CD4-positive, alpha-beta T cell (primary cell): ENCODE data around the gene CAPN10. TPM values are rescaled to one million over a fixed set of nuclear protein-coding genes. Genes with fewer than 3 reads are reported as not detected.
A peak's percentile ranks its signal among the peaks of the same experiment; 100 is the strongest.

Experiments used
- ATAC-seq: fragments of 200-7000 bp; cut with Tn5 transposase; one replicate; pipeline ENCODE4 v1.10.0; 2022; ENCODE audit warnings: mild to moderate bottlenecking; ENCODE audit not compliant: poor library complexity
- CTCF ChIA-PET: fragments of 350-600 bp; sonication (Branson Sonifier 250); formaldehyde crosslinking; loops from one replicate; lab custom pipeline; 2021; ENCODE audit warnings: antibody characterized with exemption, inconsistent platforms; lab: Charles Lee
- POLR2A ChIA-PET: fragments of 350-600 bp; sonication (Branson Sonifier 250); formaldehyde crosslinking; loops from one replicate; lab custom pipeline; 2021; ENCODE audit warnings: antibody characterized with exemption, inconsistent platforms; lab: Charles Lee
- DNase-seq, 14 experiments: peaks; one replicate each; pipeline ENCODE4 v3.0.0-alpha.2; 2013 to 2020; ENCODE audit warnings: mixed read lengths in 2 of 14
- H3K27ac ChIP-seq, 2 donors: one replicate each; pipeline versions ENCODE4 v1.5.1 to v1.7.0; 2013; ENCODE audit warnings: low read length in 2 of 2, low read depth in 1 of 2, mild to moderate bottlenecking in 1 of 2
- H3K27me3 ChIP-seq, 2 experiments: 1 replicate in 1 of 2; 2 replicates in 1 of 2; pipeline versions ENCODE4 v1.6.1 to v1.7.0; 2013; ENCODE audit warnings: low read length in 2 of 2, control low read depth in 1 of 2, mild to moderate bottlenecking in 1 of 2, moderate library complexity in 1 of 2; ENCODE audit not compliant: insufficient read depth in 2 of 2, control insufficient read depth in 1 of 2
- H3K36me3 ChIP-seq: one replicate; pipeline ENCODE4 v1.6.1; 2013; ENCODE audit warnings: low read length, control low read depth; ENCODE audit not compliant: insufficient read depth
- H3K4me1 ChIP-seq: one replicate; pipeline ENCODE4 v1.6.1; 2013; ENCODE audit warnings: low read length, control low read depth; ENCODE audit not compliant: insufficient read depth
- H3K4me3 ChIP-seq: one replicate; pipeline ENCODE4 v1.5.1; 2013; ENCODE audit warnings: mild to moderate bottlenecking, low read length, moderate library complexity
- H3K9me3 ChIP-seq, 2 experiments: 1 replicate in 1 of 2; 2 replicates in 1 of 2; pipeline versions ENCODE4 v1.6.1 to v1.7.0; 2013; ENCODE audit warnings: low read length in 2 of 2, mild to moderate bottlenecking in 2 of 2, control low read depth in 1 of 2, moderate library complexity in 1 of 2; ENCODE audit not compliant: control insufficient read depth in 1 of 2, insufficient read depth in 1 of 2
- H3K27ac Mint-ChIP-seq: one replicate; pipeline ENCODE4 v1.8.0; 2020; ENCODE audit warnings: mixed read lengths
- H3K27me3 Mint-ChIP-seq: one replicate; pipeline ENCODE4 v1.8.0; 2021; ENCODE audit warnings: mixed read lengths
- H3K36me3 Mint-ChIP-seq: one replicate; pipeline ENCODE4 v1.8.0; 2021; ENCODE audit warnings: low read depth, mixed read lengths
- H3K4me1 Mint-ChIP-seq: one replicate; pipeline ENCODE4 v1.8.0; 2021; ENCODE audit warnings: low read depth, mixed read lengths
- H3K4me3 Mint-ChIP-seq: one replicate; pipeline ENCODE4 v1.8.0; 2020; ENCODE audit warnings: mild to moderate bottlenecking, mixed read lengths
- H3K9me3 Mint-ChIP-seq: one replicate; pipeline ENCODE4 v1.8.0; 2020; ENCODE audit warnings: mixed read lengths
- intact Hi-C, 2 experiments: fragments of 100-400 bp; cut with DNase I in 1 of 2; cut with micrococcal nuclease in 1 of 2; formaldehyde crosslinking; loops; one replicate each; pipeline versions ENCODE4 v1.15.1 to v1.9.0; 2023 to 2025; cut with DNase I, micrococcal nuclease
- total RNA-seq, 174 experiments: library from RNA in 2 of 174; stranded (reverse) in 2 of 174; gene quantifications; one replicate each; pipeline ENCODE4 v1.2.3 and lab custom pipeline; 2021 to 2026
- TF ChIP-seq, protein P1 (sequence below): fragments of 200-600 bp; IDR thresholded peaks from one replicate; pipeline ENCODE4 v1.8.0; 2022; ENCODE audit warnings: antibody characterized with exemption, mild to moderate bottlenecking

The CAPN10 gene
- total RNA-seq, 2 experiments from 2014 or later = 40.6 to 42.1 TPM

DNA sequence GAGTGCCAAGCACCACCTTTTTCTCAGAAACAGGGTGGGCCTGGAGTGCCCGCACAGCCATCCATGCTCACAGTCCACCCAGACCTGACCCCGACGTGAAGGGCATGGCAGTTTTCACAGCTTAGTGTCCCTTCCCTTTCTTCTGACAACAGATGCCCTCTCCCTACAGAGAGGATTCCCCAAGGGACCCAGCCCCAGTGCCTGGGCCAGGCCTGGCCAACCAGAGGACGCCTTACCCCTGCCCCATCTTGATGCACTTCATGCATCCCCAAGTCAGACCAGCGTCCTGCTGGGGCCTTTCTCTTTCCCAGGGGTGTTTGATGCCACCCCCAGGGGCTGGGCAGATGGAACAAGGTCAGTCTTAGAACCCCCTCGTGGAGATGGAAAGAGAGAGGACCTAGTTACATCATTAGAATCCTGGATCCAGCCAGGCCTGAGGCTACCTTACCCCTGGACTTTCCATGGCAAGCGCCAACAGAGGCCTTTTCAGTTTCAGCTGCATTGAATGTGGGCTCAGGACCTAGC, 32.5 kb upstream of the CAPN10 start:
- H3K4me3 ChIP-seq = no peak overlapping the region
- H3K27me3 ChIP-seq = no peaks in the 10 kb centered on the region
- peaks cover 43% of the 10 kb centered on the region for H3K36me3 Mint-ChIP-seq
- no peaks in the 10 kb centered on the region for H3K27me3 Mint-ChIP-seq
- intact Hi-C loops = loop anchor here in 1 of 2 experiments (10.0 kb wide), 1 partner anchor 661 kb away; no protein-coding TSS in a partner anchor
- ChIA-PET CTCF (interaction anchor here (2.1 kb wide), 1 partner anchor 26 kb away, joined by 7 read pairs; no protein-coding TSS in a partner anchor), POLR2A (no interaction called here)
- no peaks in the 10 kb centered on the region for H3K9me3 ChIP-seq
- DNase-seq (no peak), ATAC-seq (no peak)
- H3K27ac ChIP-seq = no peak overlapping the region
- H3K27ac Mint-ChIP-seq = no peak overlapping the region
- peaks cover 29% of the 10 kb centered on the region for H3K4me1 Mint-ChIP-seq
- TF ChIP-seq, protein P1, sequence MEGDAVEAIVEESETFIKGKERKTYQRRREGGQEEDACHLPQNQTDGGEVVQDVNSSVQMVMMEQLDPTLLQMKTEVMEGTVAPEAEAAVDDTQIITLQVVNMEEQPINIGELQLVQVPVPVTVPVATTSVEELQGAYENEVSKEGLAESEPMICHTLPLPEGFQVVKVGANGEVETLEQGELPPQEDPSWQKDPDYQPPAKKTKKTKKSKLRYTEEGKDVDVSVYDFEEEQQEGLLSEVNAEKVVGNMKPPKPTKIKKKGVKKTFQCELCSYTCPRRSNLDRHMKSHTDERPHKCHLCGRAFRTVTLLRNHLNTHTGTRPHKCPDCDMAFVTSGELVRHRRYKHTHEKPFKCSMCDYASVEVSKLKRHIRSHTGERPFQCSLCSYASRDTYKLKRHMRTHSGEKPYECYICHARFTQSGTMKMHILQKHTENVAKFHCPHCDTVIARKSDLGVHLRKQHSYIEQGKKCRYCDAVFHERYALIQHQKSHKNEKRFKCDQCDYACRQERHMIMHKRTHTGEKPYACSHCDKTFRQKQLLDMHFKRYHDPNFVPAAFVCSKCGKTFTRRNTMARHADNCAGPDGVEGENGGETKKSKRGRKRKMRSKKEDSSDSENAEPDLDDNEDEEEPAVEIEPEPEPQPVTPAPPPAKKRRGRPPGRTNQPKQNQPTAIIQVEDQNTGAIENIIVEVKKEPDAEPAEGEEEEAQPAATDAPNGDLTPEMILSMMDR = no peak
- H3K4me3 Mint-ChIP-seq = no peak overlapping the region
- H3K9me3 Mint-ChIP-seq = no peaks in the 10 kb centered on the region
- peaks cover 36% of the 10 kb centered on the region for H3K4me1 ChIP-seq
- peaks cover 47% of the 10 kb centered on the region for H3K36me3 ChIP-seq

DNA sequence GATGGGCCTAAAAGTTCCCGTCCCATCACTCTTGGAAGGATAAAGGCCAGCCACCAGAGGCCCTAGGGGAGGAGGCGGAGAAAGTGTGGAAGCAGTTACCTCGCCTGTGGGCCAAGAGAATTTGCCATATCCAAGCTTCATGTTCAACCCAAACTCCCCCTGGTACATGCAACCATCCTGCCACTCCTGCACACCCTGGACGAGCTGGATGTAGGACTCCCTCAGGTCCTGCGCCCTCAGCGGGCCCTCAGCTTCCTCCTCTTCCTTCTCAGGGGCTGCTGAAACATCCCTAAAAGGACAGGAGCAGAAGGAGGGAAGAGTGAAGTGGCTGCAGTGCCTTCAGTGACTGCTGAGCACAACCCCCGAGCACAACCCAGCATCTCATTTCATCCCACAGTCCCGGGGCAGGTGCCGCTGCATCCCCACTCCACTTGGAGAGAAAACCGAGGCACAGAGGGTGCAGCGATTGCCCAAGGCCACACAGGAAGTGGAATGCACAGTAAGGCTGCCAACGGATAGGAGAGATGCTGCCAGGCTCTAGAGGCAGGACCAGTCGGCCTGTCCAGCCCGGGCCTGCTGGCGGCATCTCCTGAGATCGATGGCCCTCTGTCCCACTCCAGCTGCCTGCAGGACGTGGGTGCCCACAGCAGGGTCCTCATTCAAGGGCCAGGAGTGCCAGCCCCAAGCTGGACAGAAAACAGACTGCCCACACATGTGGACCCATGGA, 31.6 kb upstream of the CAPN10 start:
- Mint-ChIP-seq H3K4me1 (peaks cover 39% of the 10 kb centered on the region), H3K4me3 (no peak overlapping the region), H3K27me3 (no peaks in the 10 kb centered on the region), H3K27ac (no peak overlapping the region), H3K9me3 (no peaks in the 10 kb centered on the region), H3K36me3 (peaks cover 51% of the 10 kb centered on the region)
- ATAC-seq (no peak), DNase-seq (peak in 1 of 14 experiments; percentile 32)
- ChIA-PET POLR2A (interaction anchor here (1.7 kb wide), 1 partner anchor 32 kb away, joined by 6 read pairs; the partner anchor contains the start of gene CAPN10), CTCF (interaction anchor here (2.1 kb wide), 1 partner anchor 25 kb away, joined by 7 read pairs; no protein-coding TSS in a partner anchor)
- no peaks in the 10 kb centered on the region for H3K9me3 ChIP-seq
- H3K27me3 ChIP-seq = no peaks in the 10 kb centered on the region
- H3K27ac ChIP-seq = no peak overlapping the region
- TF ChIP-seq, protein P1 = no peak
- intact Hi-C loops = loop anchor here in 1 of 2 experiments (5.0 to 10.0 kb wide), 3 partner anchors 43 to 660 kb away; no protein-coding TSS in a partner anchor
- H3K36me3 ChIP-seq = peaks cover 49% of the 10 kb centered on the region
- no peak overlapping the region for H3K4me3 ChIP-seq
- H3K4me1 ChIP-seq = peaks cover 43% of the 10 kb centered on the region

DNA sequence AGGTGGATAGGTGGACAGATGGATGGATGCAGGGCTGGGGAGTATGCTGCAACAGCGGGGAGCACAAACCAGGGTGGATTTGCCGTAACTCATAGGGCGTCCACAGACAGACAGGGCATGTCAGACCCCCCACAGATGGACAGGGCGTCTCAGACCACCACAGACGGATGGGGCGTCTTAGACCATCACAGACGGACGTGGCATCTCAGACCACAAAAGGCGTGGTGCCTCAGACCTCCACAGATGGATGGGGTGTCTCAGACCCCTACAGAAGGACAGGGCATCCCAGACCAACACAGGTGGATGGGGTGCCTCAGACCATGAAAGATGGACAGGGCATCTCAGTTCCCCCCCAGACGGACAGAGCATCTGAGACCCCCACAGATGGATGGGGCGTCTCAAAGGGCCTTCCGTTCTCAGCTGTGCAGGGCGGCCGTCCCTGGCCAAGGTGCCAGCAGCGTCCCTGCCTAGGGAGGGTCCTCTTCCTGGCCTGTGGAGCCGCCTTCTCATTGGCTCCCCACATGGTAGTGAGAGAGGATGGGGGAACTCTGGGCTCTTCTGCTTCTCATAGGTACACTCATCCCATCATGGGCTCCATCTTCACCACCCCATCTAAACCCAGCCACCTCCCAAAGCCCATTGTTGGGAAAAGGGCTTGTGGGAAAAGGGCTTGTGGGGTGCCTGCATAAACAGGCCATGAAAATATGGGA, 30.8 kb upstream of the CAPN10 start:
- intact Hi-C loops = loop anchor here in 1 of 2 experiments (5.0 to 10.0 kb wide), 3 partner anchors 43 to 659 kb away; no protein-coding TSS in a partner anchor
- Mint-ChIP-seq H3K9me3 (no peaks in the 10 kb centered on the region), H3K4me3 (no peak overlapping the region), H3K27me3 (no peaks in the 10 kb centered on the region), H3K27ac (no peak overlapping the region), H3K4me1 (peaks cover 41% of the 10 kb centered on the region), H3K36me3 (peaks cover 48% of the 10 kb centered on the region)
- H3K27me3 ChIP-seq = no peaks in the 10 kb centered on the region
- no peak overlapping the region for H3K4me3 ChIP-seq
- ChIA-PET CTCF (interaction anchor here (1.8 to 2.7 kb wide), 3 partner anchors 11 to 31 kb away, joined by 10 to 24 read pairs (median 13); partner anchors contain the start of genes CAPN10 and RNPEPL1), POLR2A (interaction anchor here (1.7 kb wide), 1 partner anchor 31 kb away, joined by 6 read pairs; the partner anchor contains the start of gene CAPN10)
- H3K36me3 ChIP-seq = peaks cover 45% of the 10 kb centered on the region
- no peak for ATAC-seq
- TF ChIP-seq, protein P1 = no peak
- no peak overlapping the region for H3K27ac ChIP-seq
- DNase-seq = peak in 1 of 14 experiments; percentile 21
- peaks cover 47% of the 10 kb centered on the region for H3K4me1 ChIP-seq
- no peaks in the 10 kb centered on the region for H3K9me3 ChIP-seq
